Body of pancreas (tissue), 4 donors: Measurements from ENCODE around the gene KIF22. TPM values are rescaled to one million over a fixed set of nuclear protein-coding genes. Genes with fewer than 3 reads are reported as not detected.

Experiments
- ATAC-seq: fragments of 150-250 bp; one replicate; pipeline ENCODE4 v1.9.1; 2016
- DNase-seq, 4 donors: peaks; one replicate each; pipeline ENCODE4 v3.0.0-alpha.2; 2019
- H3K27ac ChIP-seq, 4 donors: fragments of 200-600 bp; sonication (generic); 1 replicate in 3 of 4; 2 replicates in 1 of 4; pipeline versions ENCODE4 v1.5.1 to v1.6.1; 2016 to 2019; ENCODE audit warnings: mild to moderate bottlenecking in 1 of 4, mixed read lengths in 1 of 4, moderate library complexity in 1 of 4
- H3K27me3 ChIP-seq, 2 donors: fragments of 200-600 bp; sonication (generic); one replicate each; pipeline ENCODE4 v1.6.0; 2016; ENCODE audit warnings: mild to moderate bottlenecking in 1 of 2
- H3K36me3 ChIP-seq, 2 donors: fragments of 200-600 bp; sonication (generic); replicated peaks in 1 of 2; 2 replicates each; pipeline ENCODE4 v1.5.1; 2016; ENCODE audit warnings: low read depth in 2 of 2; ENCODE audit not compliant: insufficient read depth in 1 of 2
- H3K4me1 ChIP-seq: fragments of 200-600 bp; sonication (generic); one replicate; pipeline ENCODE4 v1.6.0; 2016
- H3K4me3 ChIP-seq, 2 donors: fragments of 200-600 bp; sonication (generic); 1 replicate in 1 of 2; 2 replicates in 1 of 2; pipeline ENCODE4 v1.5.1; 2016 to 2019
- H3K9me3 ChIP-seq, 3 donors: fragments of 200-600 bp; sonication (generic); 1 replicate in 2 of 3; 2 replicates in 1 of 3; pipeline ENCODE4 v1.5.1; 2016
- POLR2A ChIP-seq, 3 donors: fragments of 450-650 bp; IDR thresholded peaks; one replicate each; pipeline ENCODE4 v1.6.1; 2016; ENCODE audit warnings: antibody characterized with exemption in 3 of 3, mild to moderate bottlenecking in 2 of 3
- WGBS, 2 donors: methylation state at CpG; one replicate each; pipeline ENCODE4 v1.1.5; 2017; 5-methylcytosine and 5-hydroxymethylcytosine counted together
- intact Hi-C: fragments of 100-400 bp; cut with DNase I; formaldehyde crosslinking; loops from one replicate; pipeline ENCODE4 v1.15.1; 2023
- total RNA-seq, 2 donors: library from RNA; depleted of rRNA; stranded (reverse); fragments of >200 nt; gene quantifications; one replicate each; pipeline ENCODE4 v1.1.0, GENCODE V29; 2016
- TF ChIP-seq, protein P1 (sequence below), 7 experiments: fragments of 450-650 bp in 4 of 7; fragments of 200-600 bp in 3 of 7; sonication (generic) in 3 of 7; IDR thresholded peaks; one replicate each; pipeline ENCODE4 v1.5.1; 2016 to 2019; ENCODE audit warnings: antibody characterized with exemption in 7 of 7

The KIF22 gene
- total RNA-seq, 2 donors from 2014 or later, result 8.9 to 13.7 TPM

DNA sequence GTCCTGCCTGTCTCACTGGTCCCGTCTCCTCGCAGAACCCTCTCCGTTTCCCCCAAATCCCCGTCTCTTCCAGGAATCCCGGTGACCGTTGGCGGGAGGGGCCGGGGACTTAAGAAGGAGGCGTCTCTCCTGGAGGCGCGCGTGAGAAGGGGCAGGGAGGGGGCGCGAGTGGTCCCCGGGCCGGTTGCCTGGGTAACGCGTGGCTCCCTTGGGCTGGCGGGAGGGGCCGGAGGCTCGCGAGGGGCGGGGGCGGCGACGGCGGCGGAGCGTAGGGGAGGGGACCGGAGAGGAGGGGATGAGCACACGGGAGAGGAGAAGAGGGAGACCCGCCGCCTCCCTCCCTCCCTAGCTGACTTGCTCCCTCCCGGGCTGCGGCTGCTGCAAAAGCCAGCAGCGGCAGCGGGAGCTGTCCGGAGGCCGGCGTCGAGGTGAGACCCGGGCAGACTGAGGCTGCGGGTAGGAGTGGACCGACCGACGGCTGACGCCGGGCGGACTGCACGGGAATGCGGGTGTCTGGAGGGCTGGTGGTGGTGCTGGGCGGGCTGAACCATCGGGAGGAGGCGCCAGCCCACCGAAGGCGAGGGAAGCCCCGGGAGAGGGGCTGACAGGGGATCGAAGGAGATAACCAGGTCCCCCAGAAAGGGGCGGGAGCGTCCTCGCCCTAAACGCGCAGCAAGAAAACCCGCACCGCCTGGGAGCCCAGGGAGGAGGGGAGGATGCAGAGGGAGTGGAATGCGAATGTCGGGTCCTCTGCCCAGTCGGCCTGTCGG is 21.5 kb downstream of the KIF22 start, which contains the start of gene PRRT2:
Gene PRRT2 (plus strand): TSS at position 298 of the 770 bp plus-strand sequence. CDS start 862 bp downstream, outside the sequence.
- H3K36me3 ChIP-seq, result no peaks in the 10 kb centered on the region
- WGBS, 2 donors, result 6 to 12% methylated on average over 43 to 69 of the region's 69 CpGs
- ATAC-seq (no peak), DNase-seq (peak; percentile 37 to 45 (median 42))
- peak within 1 kb of the TSS; percentile 2 to 9 for H3K4me3 ChIP-seq
- no peaks in the 10 kb centered on the region for H3K27me3 ChIP-seq
- no peaks in the 10 kb centered on the region for H3K9me3 ChIP-seq
- H3K4me1 ChIP-seq, result peaks cover 65% of the 10 kb centered on the region
- TF ChIP-seq POLR2A (IDR thresholded peaks at IDR 0.05), result no peak
- TF ChIP-seq, protein P1, sequence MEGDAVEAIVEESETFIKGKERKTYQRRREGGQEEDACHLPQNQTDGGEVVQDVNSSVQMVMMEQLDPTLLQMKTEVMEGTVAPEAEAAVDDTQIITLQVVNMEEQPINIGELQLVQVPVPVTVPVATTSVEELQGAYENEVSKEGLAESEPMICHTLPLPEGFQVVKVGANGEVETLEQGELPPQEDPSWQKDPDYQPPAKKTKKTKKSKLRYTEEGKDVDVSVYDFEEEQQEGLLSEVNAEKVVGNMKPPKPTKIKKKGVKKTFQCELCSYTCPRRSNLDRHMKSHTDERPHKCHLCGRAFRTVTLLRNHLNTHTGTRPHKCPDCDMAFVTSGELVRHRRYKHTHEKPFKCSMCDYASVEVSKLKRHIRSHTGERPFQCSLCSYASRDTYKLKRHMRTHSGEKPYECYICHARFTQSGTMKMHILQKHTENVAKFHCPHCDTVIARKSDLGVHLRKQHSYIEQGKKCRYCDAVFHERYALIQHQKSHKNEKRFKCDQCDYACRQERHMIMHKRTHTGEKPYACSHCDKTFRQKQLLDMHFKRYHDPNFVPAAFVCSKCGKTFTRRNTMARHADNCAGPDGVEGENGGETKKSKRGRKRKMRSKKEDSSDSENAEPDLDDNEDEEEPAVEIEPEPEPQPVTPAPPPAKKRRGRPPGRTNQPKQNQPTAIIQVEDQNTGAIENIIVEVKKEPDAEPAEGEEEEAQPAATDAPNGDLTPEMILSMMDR (IDR thresholded peaks at IDR 0.05), result no peak
- peak within 1 kb of the TSS; percentile 77 to 90 (median 86) for H3K27ac ChIP-seq
- intact Hi-C loops, result no loop called here

DNA sequence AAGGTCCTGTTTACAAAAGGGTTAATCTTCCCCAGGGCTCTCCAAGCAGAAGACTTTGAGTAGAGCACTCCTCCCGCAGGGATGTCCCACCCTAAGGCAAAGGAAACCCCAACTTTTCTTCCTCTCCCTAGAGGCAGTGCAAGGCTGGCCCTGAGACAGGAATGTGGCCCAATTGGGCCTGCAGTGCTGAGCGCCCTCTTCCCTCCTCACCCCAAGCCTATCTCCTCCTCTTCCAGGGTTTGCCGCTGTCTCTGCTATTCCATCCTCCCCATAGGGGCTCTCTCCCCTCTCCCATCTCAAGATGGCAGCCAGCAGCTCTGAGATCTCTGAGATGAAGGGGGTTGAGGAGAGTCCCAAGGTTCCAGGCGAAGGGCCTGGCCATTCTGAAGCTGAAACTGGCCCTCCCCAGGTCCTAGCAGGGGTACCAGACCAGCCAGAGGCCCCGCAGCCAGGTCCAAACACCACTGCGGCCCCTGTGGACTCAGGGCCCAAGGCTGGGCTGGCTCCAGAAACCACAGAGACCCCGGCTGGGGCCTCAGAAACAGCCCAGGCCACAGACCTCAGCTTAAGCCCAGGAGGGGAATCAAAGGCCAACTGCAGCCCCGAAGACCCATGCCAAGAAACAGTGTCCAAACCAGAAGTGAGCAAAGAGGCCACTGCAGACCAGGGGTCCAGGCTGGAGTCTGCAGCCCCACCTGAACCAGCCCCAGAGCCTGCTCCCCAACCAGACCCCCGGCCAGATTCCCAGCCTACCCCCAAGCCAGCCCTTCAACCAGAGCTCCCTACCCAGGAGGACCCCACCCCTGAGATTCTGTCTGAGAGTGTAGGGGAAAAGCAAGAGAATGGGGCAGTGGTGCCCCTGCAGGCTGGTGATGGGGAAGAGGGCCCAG is 22.4 kb downstream of the KIF22 start:
- DNase-seq (no peak), ATAC-seq (no peak)
- peaks cover 65% of the 10 kb centered on the region for H3K4me1 ChIP-seq
- 79 to 83% methylated on average over 7 of the region's 9 CpGs for WGBS, 2 donors
- H3K27ac ChIP-seq, result peak overlapping the region in 1 of 4 donors; percentile 89
- intact Hi-C loops, result no loop called here
- H3K9me3 ChIP-seq, result no peaks in the 10 kb centered on the region
- TF ChIP-seq POLR2A (IDR thresholded peaks at IDR 0.05), result no peak
- no peaks in the 10 kb centered on the region for H3K27me3 ChIP-seq
- no peaks in the 10 kb centered on the region for H3K36me3 ChIP-seq
- H3K4me3 ChIP-seq, result no peak overlapping the region

GRCh38 chr16:29813644-29814562 is 23.4 kb downstream of the KIF22 start:
- WGBS, 2 donors, result 78 to 87% methylated on average over 22 to 24 of the region's 24 CpGs
- H3K27me3 ChIP-seq, result no peaks in the 10 kb centered on the region
- H3K27ac ChIP-seq, result no peak overlapping the region
- peaks cover 65% of the 10 kb centered on the region for H3K4me1 ChIP-seq
- H3K4me3 ChIP-seq, result no peak overlapping the region
- H3K36me3 ChIP-seq, result no peaks in the 10 kb centered on the region
- TF ChIP-seq, protein P1 (IDR thresholded peaks at IDR 0.05), result no peak
- TF ChIP-seq POLR2A (IDR thresholded peaks at IDR 0.05), result no peak
- intact Hi-C loops, result no loop called here
- ATAC-seq (no peak), DNase-seq (no peak)
- H3K9me3 ChIP-seq, result no peaks in the 10 kb centered on the region

- TF ChIP-seq, protein P1 (IDR thresholded peaks at IDR 0.05), result no peak
- no peak for TF ChIP-seq POLR2A (IDR thresholded peaks at IDR 0.05)
- no peaks in the 10 kb centered on the region for H3K9me3 ChIP-seq
- no peaks in the 10 kb centered on the region for H3K36me3 ChIP-seq
- 93 to 98% methylated on average over 5 of the region's 5 CpGs for WGBS, 2 donors
- DNase-seq, result no peak
- H3K27me3 ChIP-seq, result no peaks in the 10 kb centered on the region
- no peak overlapping the region for H3K4me3 ChIP-seq
- intact Hi-C loops, result no loop called here
- H3K27ac ChIP-seq, result no peak overlapping the region
- ATAC-seq, result no peak
- peaks cover 65% of the 10 kb centered on the region for H3K4me1 ChIP-seq
Observed at GRCh38 chr16:29814592-29814991, 24.0 kb downstream of the KIF22 start.
